ENCODE measurements around the gene BNC2.

DNA sequence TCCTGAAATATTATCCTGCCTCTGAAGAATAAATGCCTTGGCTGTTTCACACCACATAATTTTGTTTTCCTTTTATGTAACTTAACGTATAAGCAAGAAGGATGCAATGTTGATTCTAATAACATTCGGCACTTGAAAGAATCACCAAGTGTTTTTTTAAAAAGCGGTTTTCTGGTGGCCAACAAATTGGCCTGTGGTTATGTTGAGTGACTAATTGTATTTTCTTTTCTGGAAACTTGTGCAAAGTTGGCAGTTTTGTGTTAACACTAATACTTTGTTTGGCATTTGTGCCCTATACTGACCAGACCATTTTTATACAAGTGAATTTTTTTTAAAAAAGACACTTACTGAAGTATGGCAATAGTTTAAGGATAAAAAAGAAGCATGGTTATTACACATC, 452.7 kb downstream of the BNC2 start:
- TF ChIP-seq, protein P1, sequence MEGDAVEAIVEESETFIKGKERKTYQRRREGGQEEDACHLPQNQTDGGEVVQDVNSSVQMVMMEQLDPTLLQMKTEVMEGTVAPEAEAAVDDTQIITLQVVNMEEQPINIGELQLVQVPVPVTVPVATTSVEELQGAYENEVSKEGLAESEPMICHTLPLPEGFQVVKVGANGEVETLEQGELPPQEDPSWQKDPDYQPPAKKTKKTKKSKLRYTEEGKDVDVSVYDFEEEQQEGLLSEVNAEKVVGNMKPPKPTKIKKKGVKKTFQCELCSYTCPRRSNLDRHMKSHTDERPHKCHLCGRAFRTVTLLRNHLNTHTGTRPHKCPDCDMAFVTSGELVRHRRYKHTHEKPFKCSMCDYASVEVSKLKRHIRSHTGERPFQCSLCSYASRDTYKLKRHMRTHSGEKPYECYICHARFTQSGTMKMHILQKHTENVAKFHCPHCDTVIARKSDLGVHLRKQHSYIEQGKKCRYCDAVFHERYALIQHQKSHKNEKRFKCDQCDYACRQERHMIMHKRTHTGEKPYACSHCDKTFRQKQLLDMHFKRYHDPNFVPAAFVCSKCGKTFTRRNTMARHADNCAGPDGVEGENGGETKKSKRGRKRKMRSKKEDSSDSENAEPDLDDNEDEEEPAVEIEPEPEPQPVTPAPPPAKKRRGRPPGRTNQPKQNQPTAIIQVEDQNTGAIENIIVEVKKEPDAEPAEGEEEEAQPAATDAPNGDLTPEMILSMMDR (conservative IDR thresholded peaks at IDR 0.05; ENCODE audit: low read depth, low read length), result no peak
- no peak for TF ChIP-seq EZH2 (IDR thresholded peaks at IDR 0.05; ENCODE audit: low read length, unreplicated experiment)
- no peak for TF ChIP-seq EZH2phosphoT487 (IDR thresholded peaks at IDR 0.05; ENCODE audit: borderline replicate concordance, low read length)
